ENCODE measurements around the gene TPX2.
A peak's percentile ranks its signal among the peaks of the same experiment; 100 is the strongest.

The TPX2 gene

DNA sequence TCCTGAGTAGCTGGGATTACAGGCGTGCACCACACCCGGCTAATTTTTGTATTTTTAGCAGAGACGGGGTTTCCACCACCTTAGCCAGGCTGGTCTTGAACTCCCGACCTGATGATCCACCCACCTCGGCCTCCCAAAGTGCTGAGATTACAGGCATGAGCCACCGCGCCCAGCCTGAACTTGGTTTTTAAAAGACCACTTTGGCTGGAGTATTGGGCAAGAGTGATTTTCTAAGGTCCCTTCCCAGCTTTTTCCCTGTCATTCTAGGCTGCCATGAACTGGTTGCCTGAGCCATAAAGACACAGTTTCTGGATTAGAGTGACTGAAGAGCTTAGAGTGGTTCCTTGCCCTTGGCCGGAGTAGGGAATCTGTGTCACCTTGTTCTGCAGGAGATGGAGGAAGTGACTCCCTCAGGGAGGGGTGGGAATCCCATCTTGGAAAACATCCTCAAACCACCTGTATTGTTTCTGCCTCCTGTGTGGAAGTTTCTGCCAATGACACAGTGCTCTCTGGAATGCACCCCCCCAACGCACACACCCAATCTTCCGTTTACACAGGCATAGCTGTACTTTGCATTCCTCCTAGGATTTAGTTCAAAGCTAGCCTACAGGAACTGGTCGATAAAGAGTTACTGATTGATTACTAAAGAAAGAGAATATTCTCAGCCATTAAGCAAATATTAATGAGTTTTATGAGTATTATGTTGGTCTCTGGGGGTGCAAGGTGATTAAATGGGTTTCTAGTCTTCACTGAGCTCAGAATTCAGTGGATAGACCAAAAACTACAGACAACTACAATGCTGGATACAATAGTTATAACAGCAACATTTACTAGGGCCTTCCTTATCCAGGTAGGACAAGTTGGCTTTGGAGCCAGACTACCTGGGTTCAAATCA is 34.6 kb upstream of the TPX2 start:
- DNase-seq (ENCODE audit: low spot score) = no peak
- TF ChIP-seq, protein P1, sequence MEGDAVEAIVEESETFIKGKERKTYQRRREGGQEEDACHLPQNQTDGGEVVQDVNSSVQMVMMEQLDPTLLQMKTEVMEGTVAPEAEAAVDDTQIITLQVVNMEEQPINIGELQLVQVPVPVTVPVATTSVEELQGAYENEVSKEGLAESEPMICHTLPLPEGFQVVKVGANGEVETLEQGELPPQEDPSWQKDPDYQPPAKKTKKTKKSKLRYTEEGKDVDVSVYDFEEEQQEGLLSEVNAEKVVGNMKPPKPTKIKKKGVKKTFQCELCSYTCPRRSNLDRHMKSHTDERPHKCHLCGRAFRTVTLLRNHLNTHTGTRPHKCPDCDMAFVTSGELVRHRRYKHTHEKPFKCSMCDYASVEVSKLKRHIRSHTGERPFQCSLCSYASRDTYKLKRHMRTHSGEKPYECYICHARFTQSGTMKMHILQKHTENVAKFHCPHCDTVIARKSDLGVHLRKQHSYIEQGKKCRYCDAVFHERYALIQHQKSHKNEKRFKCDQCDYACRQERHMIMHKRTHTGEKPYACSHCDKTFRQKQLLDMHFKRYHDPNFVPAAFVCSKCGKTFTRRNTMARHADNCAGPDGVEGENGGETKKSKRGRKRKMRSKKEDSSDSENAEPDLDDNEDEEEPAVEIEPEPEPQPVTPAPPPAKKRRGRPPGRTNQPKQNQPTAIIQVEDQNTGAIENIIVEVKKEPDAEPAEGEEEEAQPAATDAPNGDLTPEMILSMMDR (IDR thresholded peaks at IDR 0.05; ENCODE audit: extremely low read depth, missing control alignments) = no peak

DNA sequence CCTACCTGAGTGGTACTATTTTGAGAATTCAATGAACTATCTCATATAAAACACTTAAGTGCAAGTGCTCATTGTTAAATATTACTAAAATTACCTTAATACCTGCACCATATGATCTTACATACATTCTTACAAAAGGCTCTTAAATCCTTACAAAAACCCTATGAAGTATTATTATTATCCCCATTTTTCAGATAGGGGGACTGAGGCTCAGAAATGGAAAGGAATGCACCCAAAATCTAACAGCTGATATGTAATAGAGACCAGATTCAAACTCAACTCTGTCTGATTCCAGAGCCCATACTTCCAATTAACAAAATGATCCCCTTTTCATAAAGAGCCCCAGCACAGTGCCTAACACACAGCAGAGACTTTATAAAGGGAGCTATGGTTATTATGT is 33.9 kb upstream of the TPX2 start:
- DNase-seq (ENCODE audit: low spot score) = no peak
- TF ChIP-seq, protein P1 (IDR thresholded peaks at IDR 0.05; ENCODE audit: extremely low read depth, missing control alignments) = no peak

DNA sequence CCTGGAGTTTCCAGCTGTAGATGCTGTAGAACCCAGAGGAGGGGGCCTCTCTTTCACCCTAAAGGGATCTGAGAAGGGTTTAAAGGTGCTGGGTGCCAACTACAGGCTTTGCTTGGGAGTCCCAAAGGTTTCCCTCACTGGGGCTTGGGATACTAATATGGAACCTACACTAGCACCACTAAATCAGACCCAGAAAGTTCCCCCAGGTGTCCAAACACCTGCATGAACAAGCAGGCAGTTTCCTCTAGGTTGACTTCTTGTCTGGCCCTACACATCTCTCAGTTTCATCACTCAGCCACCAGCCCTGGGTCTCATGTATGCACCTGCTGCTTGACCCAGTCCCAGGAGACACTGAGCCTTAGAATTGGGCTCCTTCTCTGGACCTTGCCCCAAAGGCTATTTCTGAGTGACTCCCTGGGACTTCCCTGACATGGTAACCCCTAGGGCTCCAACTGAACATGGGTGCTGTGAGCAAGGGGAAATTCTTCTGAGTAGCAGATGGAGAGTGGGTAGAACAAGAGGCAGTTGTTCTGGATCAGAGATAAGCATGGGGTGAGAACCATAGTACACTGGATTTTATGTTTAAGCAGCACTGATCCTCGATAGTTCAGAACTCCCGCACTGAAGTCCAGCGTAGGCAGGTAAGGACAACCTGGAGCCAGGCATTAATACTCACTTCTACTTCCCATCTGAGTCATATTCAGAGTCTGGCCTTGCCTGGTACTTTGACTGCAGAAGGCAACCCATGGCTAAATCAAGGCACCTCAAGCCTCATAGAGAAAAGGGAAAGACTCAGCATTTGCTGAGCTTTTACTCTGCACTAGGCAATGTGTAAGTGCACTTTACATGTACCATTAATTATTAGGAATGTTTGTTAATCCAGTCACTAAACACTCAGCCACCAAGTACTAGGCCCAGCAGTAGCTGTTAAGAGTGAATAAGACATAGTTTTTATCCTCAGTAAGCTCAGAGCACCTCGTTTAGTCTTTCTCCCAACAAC is 33.2 kb upstream of the TPX2 start:
- DNase-seq (ENCODE audit: low spot score) = peak; percentile 22
- TF ChIP-seq, protein P1 (IDR thresholded peaks at IDR 0.05; ENCODE audit: extremely low read depth, missing control alignments) = no peak

DNA sequence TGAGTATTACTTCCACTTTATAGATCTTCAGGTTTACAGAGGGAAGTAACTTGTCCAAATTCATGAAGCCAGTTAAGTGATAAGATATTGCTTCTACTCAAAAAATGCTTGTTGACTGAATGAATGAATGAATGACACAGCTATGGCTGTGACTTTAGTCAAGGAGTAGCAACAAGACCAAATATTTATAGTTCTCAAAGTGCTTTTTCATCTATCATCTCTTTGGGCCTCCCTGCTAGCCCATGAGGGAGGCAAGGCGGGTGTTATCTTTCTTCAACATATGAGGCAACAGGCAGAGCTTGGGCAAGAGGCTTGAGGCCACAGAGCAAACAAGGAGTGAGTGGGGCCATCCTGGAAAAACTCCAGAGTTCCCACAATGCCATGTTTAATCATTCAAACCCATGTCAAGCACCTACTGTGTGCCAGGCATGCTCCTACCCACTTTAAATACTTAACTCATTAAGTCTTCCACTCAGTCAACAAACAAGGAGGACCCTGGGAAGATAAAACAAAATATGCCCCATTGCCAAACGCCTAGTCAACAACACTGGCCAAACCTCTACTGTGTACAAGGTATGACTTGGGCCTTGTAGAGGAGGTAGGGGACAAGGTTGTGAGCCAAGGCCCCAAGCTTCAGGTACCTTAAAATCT is 32.4 kb upstream of the TPX2 start:
- TF ChIP-seq, protein P1 (IDR thresholded peaks at IDR 0.05; ENCODE audit: extremely low read depth, missing control alignments) = no peak
- no peak for DNase-seq (ENCODE audit: low spot score)

DNA sequence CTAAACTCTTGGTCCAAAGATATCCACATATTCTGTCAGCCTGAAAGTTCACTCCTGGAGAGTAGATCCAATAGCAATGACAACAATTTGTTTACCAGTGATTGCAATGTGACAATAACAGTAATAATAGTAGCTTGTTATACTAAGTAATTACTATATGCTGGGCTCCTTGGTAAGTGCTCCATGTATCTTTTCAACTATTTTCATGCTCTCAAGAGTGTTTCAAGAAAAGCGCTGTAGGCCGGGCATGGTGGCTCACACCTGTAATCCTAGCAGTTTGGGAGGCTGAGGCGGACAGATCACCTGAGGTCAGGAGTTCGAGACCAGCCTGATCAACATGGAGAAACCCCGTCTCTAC is 31.9 kb upstream of the TPX2 start:
- DNase-seq (ENCODE audit: low spot score) = no peak
- TF ChIP-seq, protein P1 (IDR thresholded peaks at IDR 0.05; ENCODE audit: extremely low read depth, missing control alignments) = no peak

DNA sequence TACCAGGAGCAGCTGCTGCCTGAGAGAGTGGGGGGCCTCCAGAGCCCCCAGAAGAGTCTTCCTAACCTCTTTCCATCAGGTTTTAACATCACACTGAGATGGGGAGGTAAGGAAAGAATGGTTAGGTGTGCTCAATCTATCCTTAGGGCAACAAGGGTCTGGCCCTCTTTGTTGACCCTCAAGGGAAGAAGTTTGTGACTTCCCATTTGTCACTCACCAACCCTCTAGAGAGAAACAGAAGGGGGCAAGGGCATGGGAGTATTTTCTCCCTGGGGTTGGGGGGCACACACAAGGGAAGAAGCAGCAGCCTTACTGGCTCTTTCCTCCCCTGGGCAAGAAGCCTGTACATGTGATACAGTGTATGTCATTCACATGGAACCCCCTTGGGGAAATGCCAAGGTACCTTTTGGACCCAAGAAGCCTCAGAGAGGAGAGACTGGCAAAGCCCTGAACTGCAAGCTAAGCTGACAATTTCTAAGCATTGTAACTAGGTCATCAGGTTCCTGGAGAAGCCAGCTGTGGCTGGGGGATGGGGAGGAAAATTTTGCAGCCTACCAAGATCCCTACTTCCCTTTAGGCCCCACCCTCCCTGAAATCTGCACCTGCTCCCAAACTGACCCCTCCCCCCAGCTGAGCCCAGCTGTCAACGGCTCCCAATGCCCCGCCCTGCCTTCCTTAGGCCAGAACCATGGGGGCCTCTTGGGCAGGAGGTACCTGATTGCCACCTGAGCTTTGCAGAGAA is 30.9 kb upstream of the TPX2 start:
- TF ChIP-seq, protein P1 (IDR thresholded peaks at IDR 0.05; ENCODE audit: extremely low read depth, missing control alignments) = no peak
- DNase-seq (ENCODE audit: low spot score) = no peak

Data from GM20000 (cell line).